Right cardiac atrium (tissue), 5 donors: ENCODE results near the gene CRTC3. TPM values are rescaled to one million over a fixed set of nuclear protein-coding genes. Genes with fewer than 3 reads are reported as not detected.
"Not testable (repeated sequence)": the region's sequence is repeated elsewhere in the genome, so short reads cannot be mapped to it uniquely, and the experiment has no call there.

Experiments used
- ATAC-seq, 2 donors: fragments of 200-7000 bp; cut with Tn5 transposase; one replicate each; pipeline versions ENCODE4 v1.8.0 to v1.9.1; 2020; ENCODE audit warnings: moderate library complexity in 2 of 2, mild to moderate bottlenecking in 1 of 2
- DNase-seq, 3 donors: peaks; one replicate each; pipeline ENCODE4 v3.0.0-alpha.2; 2020
- H3K27ac ChIP-seq: one replicate; pipeline ENCODE4 v1.5.1; 2013; ENCODE audit warnings: mild to moderate bottlenecking, low read length, control low read depth, moderate library complexity
- H3K27me3 ChIP-seq: one replicate; pipeline ENCODE4 v1.6.1; 2013; ENCODE audit not compliant: control insufficient read depth, insufficient read depth
- H3K4me1 ChIP-seq: one replicate; pipeline ENCODE4 v1.6.1; 2013; ENCODE audit warnings: low read length; ENCODE audit not compliant: control insufficient read depth, insufficient read depth
- H3K4me3 ChIP-seq: one replicate; pipeline ENCODE4 v1.5.1; 2013; ENCODE audit warnings: low read length, control low read depth
- H3K9me3 ChIP-seq: one replicate; pipeline ENCODE4 v1.6.1; 2013; ENCODE audit warnings: low read length; ENCODE audit not compliant: control insufficient read depth
- WGBS: extraction: QIAGEN DNeasy Blood & Tissue Kit; methylation state at CpG from one replicate; pipeline ENCODE4 v1.1.7; 2013; 5-methylcytosine and 5-hydroxymethylcytosine counted together
- intact Hi-C, 4 donors: fragments of 100-400 bp; cut with DNase I; formaldehyde crosslinking; loops; one replicate each; pipeline versions ENCODE4 v1.11.0 to v1.14.0; 2022 to 2023
- polyA plus RNA-seq: library from polyadenylated mRNA; stranded (reverse); fragments of 200-250 nt; gene quantifications from one replicate; pipeline ENCODE4 v1.2.3, GENCODE V29; 2013
- total RNA-seq, 4 donors: library from RNA; stranded (reverse); fragmentation: NEBNext Ultra II Directional; extraction: Animal tissue kit (Norgen Biotek cat#: 25700); gene quantifications; one replicate each; pipeline ENCODE4 v1.2.1, GENCODE V29; 2021
- donor health status: healthy with polysubstance abuse.
- donor health status: DM: no; HTN: yes; CAD: no.
- donor health status: DM: no; HTN: no; CAD: no.
- donor health status: DM: no; HTN: yes; CAD: no; lungs with severe emphysema.
- donor health status: DM: yes; HTN: yes; CAD: no.

Gene CRTC3
- total and polyA plus RNA-seq, 5 donors = 15.1 to 35.5 (median 30.4) TPM

DNA sequence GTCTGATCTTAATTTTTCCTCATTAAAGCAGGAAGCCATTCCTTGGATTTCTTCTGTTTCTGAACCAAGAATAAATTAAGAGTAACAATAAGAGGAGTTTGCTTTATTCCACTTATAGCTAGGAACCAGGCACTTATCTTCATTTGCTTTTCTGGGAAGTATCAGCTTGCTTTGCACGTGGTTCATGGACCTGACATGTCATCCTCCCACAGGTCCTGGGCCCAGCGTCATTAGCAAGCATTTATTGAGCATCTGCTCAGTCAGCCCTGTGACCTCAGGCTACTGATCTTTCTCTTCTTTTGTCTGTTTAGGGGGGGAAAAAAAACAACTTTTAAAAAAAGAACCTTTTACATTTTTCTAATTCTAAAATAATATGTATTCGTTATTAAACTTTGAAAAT, 34.7 kb upstream of the CRTC3 start:
- no peak overlapping the region for H3K4me3 ChIP-seq
- no peaks in the 10 kb centered on the region for H3K4me1 ChIP-seq
- ATAC-seq (no peak), DNase-seq (no peak)
- intact Hi-C loops = no loop called here
- H3K9me3 ChIP-seq = no peaks in the 10 kb centered on the region
- H3K27me3 ChIP-seq = no peaks in the 10 kb centered on the region
- H3K27ac ChIP-seq = no peak overlapping the region
- WGBS = 59% methylated on average over 3 of the region's 3 CpGs

DNA sequence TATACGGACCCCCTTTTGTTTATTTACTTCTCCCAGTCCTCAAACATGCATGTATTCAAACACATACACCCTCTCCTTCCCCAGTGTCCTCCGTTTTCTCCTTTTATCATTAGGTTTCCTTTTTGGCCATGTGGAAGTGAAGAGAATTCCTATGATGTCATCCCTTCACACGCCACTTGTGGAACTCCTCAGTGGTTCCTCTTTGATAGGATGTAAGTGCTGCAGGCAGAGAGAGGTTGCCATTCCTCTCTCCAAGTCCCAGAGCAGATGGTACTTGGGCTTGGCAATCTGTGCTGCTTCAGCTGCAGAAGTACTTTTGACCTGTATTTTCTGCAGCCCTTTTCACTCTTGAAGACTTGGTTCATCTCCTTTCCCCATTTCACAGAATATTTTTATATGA, 32.9 kb upstream of the CRTC3 start:
- H3K4me3 ChIP-seq = no peak overlapping the region
- ATAC-seq (peak in 1 of 2 donors; percentile 73), DNase-seq (no peak)
- H3K27me3 ChIP-seq = no peaks in the 10 kb centered on the region
- intact Hi-C loops = no loop called here
- H3K9me3 ChIP-seq = no peaks in the 10 kb centered on the region
- H3K27ac ChIP-seq = no peak overlapping the region
- H3K4me1 ChIP-seq = no peaks in the 10 kb centered on the region
- 23% methylated on average over 3 of the region's 3 CpGs for WGBS

DNA sequence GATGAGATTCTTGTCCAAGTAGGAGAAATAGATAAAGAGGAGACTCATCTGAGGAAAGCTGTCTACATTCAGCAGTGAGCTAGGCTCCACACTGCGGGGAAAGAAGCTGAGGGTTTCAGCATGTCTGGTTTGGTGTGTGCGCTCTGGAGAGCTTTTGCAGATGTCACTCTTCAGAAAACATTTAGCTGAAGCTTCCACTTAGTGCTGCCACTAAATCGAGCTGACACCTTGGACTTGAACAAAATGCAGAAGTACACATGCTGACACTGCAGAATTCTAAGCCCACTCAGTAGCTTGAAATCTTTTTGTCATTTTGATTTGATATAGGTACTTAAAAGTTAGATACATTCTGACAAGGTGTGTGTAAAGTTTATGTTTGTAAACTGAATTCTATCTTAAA, 32.3 kb upstream of the CRTC3 start:
- H3K27me3 ChIP-seq = no peaks in the 10 kb centered on the region
- ATAC-seq = peak in 1 of 2 donors; percentile 41
- H3K9me3 ChIP-seq = no peaks in the 10 kb centered on the region
- DNase-seq = no peak
- H3K4me1 ChIP-seq = no peaks in the 10 kb centered on the region
- intact Hi-C loops = no loop called here
- H3K4me3 ChIP-seq = no peak overlapping the region
- no peak overlapping the region for H3K27ac ChIP-seq
- 50% methylated on average over 3 of the region's 3 CpGs for WGBS

DNA sequence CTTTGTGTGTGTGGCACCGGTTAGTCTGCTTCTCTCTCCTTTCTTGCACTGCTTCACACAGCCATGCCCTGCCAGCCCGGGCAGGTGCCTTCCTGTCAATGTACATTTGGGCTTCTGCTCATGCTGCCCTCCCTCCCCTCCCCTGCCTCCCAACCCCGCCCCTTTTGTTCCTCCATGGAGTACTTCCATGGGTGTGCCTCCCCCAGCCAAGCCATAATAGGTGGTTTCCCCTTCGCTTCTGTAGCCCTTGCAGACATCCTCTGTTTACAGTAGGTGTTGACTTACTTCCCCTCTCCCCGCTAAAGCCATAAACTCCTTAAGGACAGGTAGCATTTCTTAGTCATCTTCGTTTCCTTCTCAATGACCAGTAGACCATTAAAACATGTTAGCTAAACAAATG, 31.8 kb upstream of the CRTC3 start:
- intact Hi-C loops = no loop called here
- 79% methylated on average over 6 of the region's 6 CpGs for WGBS
- no peaks in the 10 kb centered on the region for H3K4me1 ChIP-seq
- no peaks in the 10 kb centered on the region for H3K9me3 ChIP-seq
- ATAC-seq (peak in 1 of 2 donors; percentile 57), DNase-seq (no peak)
- H3K4me3 ChIP-seq = no peak overlapping the region
- no peaks in the 10 kb centered on the region for H3K27me3 ChIP-seq
- no peak overlapping the region for H3K27ac ChIP-seq

DNA sequence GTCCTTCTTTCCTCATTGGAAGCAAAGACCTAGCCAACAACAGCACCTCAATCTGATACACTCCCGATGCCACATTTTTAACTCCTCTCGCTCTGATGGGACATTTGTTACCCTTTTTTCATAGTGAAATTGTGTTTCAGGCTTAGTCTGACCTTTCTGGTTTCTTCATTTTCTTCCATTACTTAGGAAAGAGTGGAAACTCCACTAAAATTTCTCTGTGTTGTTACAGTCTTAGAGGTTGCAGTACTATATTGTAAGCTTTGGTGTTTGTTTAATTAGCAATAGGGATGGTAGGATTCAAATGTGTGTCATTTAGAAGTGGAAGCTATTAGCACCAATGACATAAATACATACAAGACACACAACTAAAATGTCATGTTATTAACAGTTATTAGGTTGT, 29.6 kb upstream of the CRTC3 start:
- Histone ChIP-seq H3K9me3 (no peaks in the 10 kb centered on the region), H3K27ac (no peak overlapping the region), H3K27me3 (no peaks in the 10 kb centered on the region), H3K4me3 (no peak overlapping the region), H3K4me1 (no peaks in the 10 kb centered on the region)
- 88% methylated on average over 2 of the region's 2 CpGs for WGBS
- intact Hi-C loops = no loop called here
- no peak for ATAC-seq
- no peak for DNase-seq

DNA sequence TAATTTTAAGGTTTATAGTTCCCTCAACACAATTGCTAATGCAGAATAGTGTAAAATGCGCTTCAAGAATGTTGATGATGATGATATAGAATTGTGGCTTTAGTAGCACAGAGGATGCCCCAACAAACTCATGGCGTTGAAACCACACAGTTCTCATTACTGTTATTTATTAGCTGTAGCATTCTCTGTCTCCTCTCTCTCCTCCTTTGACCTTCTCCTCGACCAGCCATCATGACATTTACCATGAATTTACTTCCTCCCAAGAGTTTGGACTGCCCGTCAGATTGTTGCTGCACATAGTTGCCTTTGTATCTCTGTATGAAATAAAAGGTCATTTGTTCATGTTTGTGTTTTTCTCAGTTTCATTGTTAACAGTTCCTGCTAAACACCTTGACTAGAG, 27.8 kb upstream of the CRTC3 start:
- intact Hi-C loops = no loop called here
- 89% methylated on average over 4 of the region's 4 CpGs for WGBS
- H3K27ac ChIP-seq = no peak overlapping the region

DNA sequence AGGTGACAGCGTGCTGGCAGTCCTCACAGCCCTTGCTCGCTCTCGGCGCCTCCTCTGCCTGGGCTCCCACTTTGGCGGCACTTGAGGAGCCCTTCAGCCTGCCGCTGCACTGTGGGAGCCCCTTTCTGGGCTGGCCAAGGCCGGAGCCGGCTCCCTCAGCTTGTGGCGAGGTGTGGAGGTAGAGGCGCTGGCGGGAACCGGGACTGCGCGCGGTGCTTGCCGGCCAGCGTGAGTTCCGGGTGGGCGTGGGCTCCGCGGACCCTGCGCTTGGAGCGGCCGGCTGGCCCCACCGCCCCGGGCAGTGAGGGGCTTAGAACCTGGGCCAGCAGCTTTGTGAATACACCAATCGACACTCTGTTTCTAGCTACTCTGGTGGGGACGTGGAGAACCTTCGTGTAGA, 18.9 kb upstream of the CRTC3 start:
- H3K27ac ChIP-seq, H3K27me3 ChIP-seq, H3K4me3 ChIP-seq, H3K9me3 ChIP-seq, H3K4me1 ChIP-seq, DNase-seq, ATAC-seq, intact Hi-C loops: not testable (repeated sequence)
- WGBS = 93% methylated on average over 29 of the region's 29 CpGs

More for the DNA sequence above, 27.8 kb upstream of the CRTC3 start:
- H3K27me3 ChIP-seq = no peaks in the 10 kb centered on the region
- no peaks in the 10 kb centered on the region for H3K9me3 ChIP-seq
- no peak overlapping the region for H3K4me3 ChIP-seq
- DNase-seq (no peak), ATAC-seq (no peak)
- H3K4me1 ChIP-seq = no peaks in the 10 kb centered on the region

DNA sequence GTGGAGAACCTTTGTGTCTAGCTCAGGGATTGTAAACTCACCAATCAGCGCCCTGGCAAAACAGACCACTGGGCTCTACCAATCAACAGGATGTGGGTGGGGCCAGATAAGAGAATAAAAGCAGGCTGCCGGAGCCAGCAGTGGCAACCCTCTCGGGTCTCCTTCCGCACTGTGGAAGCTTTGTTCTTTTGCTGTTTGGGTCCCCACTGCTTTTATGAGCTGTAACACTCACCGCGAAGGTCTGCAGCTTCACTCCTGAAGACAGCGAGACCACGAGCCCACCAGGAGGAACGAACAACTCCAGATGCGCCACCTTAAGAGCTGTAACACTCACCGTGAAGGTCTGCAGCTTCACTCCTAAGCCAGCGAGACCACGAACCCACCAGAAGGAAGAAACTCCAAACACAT, 18.5 kb upstream of the CRTC3 start:
- H3K27ac ChIP-seq, H3K4me3 ChIP-seq, DNase-seq, ATAC-seq, H3K9me3 ChIP-seq, H3K4me1 ChIP-seq, intact Hi-C loops, H3K27me3 ChIP-seq: not testable (repeated sequence)
- 92% methylated on average over 13 of the region's 13 CpGs for WGBS

DNA sequence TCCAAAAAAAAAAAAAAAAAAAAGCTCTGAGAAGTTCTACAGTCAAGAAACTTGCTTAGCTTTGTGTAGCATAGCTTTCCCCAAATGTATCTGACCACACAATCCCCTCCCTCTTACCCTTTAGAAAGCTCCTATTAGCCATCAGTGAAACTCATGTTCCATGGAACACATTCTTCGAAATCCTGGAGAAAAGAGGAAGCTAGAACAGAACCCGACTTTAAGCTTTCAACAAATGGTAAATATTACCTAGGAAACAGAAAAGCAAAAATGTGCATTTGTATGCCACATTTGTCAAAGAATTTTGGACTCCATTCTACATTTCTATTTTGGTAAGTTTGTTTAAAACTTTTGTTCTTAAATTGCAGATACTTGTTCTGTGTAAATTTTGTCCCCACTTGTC, 17.4 kb upstream of the CRTC3 start:
- intact Hi-C loops = no loop called here

DNA sequence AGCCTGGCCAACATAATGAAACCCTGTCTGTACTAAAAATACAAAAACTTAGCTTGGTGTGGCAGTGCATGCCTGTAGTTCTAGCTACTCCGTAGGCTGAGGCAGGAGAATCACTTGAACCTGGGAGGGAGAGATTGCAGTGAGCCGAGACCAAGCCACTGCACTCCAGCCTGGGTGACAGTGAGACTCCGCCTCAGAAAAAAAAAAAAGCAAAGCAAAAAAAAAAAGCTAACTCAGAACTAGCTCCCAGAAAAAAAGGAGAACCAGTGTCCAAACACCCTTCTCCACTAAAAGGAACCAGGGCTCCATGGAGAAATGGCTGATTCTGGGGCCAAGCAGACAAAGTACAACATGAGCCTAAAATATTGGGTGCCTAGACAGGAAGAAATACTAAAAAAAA, 16.7 kb upstream of the CRTC3 start:
- no peak for ATAC-seq
- WGBS = 83% methylated on average over 3 of the region's 3 CpGs
- no peak overlapping the region for H3K27ac ChIP-seq

More for the DNA sequence above, 17.4 kb upstream of the CRTC3 start:
- Histone ChIP-seq H3K4me3 (no peak overlapping the region), H3K27me3 (no peaks in the 10 kb centered on the region), H3K9me3 (no peaks in the 10 kb centered on the region), H3K27ac (no peak overlapping the region), H3K4me1 (no peaks in the 10 kb centered on the region)
- DNase-seq = no peak
- WGBS = 70% methylated on average over 2 of the region's 2 CpGs
- ATAC-seq = no peak

DNA sequence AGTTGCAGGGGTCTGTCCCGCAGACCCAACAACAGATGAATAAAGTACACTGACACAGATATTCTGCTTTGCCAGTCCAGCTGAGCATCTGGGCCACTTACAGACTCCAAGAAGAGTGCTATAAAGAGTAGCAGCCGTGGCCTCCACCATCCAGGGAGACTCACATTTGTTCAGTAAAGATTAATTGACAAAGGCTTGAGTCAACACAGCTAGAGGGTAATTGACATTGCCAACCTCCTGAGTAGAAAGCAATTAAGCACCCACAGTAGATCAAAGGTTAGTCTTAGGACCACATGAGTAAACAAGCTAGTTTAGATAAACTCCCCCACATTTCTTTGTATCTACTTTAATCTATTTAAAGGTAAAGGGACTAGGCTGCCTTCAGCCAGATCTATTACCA, 16.3 kb upstream of the CRTC3 start:
- intact Hi-C loops = no loop called here
- WGBS = 99% methylated on average over 2 of the region's 2 CpGs

More for the DNA sequence above, 16.7 kb upstream of the CRTC3 start:
- H3K9me3 ChIP-seq = no peaks in the 10 kb centered on the region
- intact Hi-C loops = no loop called here
- H3K27me3 ChIP-seq = no peaks in the 10 kb centered on the region
- DNase-seq = no peak
- no peaks in the 10 kb centered on the region for H3K4me1 ChIP-seq
- H3K4me3 ChIP-seq = no peak overlapping the region

DNA sequence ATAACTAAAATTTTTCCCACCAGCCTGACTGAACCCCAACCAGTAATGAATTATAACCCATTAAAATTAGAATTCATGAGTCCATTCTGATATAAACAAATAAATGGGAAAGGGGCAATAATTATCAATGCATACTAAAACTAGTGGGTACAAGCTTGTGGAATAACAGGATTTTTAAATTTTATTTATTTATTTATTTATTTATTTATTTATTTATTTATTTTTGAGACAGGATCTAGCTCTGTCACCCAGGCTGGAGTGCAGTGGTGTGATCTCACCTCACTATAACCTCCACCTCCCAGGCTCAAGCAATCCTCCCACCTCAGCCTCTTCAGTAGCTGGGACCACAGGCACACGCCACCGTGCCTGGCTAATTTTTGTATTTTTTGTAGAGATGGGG, 15.8 kb upstream of the CRTC3 start:
- H3K27me3 ChIP-seq, ATAC-seq, H3K9me3 ChIP-seq, H3K4me3 ChIP-seq, intact Hi-C loops, H3K27ac ChIP-seq, H3K4me1 ChIP-seq, DNase-seq: not testable (repeated sequence)
- 48% methylated on average over 2 of the region's 2 CpGs for WGBS

More for the DNA sequence above, 16.3 kb upstream of the CRTC3 start:
- Histone ChIP-seq H3K4me3 (no peak overlapping the region), H3K9me3 (no peaks in the 10 kb centered on the region), H3K4me1 (no peaks in the 10 kb centered on the region), H3K27me3 (no peaks in the 10 kb centered on the region), H3K27ac (no peak overlapping the region)
- no peak for DNase-seq
- ATAC-seq = no peak
